Measurements from ENCODE around the gene HSDL2. TPM values are rescaled to one million over a fixed set of nuclear protein-coding genes. Genes with fewer than 3 reads are reported as not detected.
"Not testable (repeated sequence)": the region's sequence is repeated elsewhere in the genome, so short reads cannot be mapped to it uniquely, and the experiment has no call there.

Gene HSDL2
- total and polyA plus RNA-seq, 11 donors = 54.0 to 241 (median 147) TPM

GRCh38 chr9:112393146-112393545 is 13.2 kb downstream of the HSDL2 start:
- H3K4me1 ChIP-seq; H3K9me3 ChIP-seq; intact Hi-C loops (cut with DNase I); H3K27me3 ChIP-seq; H3K27ac ChIP-seq; H3K4me3 ChIP-seq; DNase-seq; ATAC-seq: not testable (repeated sequence)
- WGBS, 4 donors = 84 to 95% (median 94%) methylated on average over 5 of the region's 5 CpGs
- peaks cover 0 to 23% (median 0%) of the 10 kb centered on the region in 9 donors for H3K36me3 ChIP-seq

- ATAC-seq = no peak
- Histone ChIP-seq H3K27me3 (no peaks in the 10 kb centered on the region), H3K4me1 (peaks cover 0 to 3% (median 0%) of the 10 kb centered on the region in 12 donors), H3K9me3 (peaks cover 0 to 13% (median 0%) of the 10 kb centered on the region in 12 donors), H3K36me3 (peaks cover 0 to 19% (median 0%) of the 10 kb centered on the region in 9 donors), H3K27ac (no peak overlapping the region), H3K4me3 (no peak overlapping the region)
- 90 to 95% (median 94%) methylated on average over 6 of the region's 6 CpGs for WGBS, 4 donors
- intact Hi-C loops (cut with DNase I) = no loop called here
- TF ChIP-seq POLR2A (IDR thresholded peaks at IDR 0.05) (no peak), CTCF (IDR thresholded peaks at IDR 0.05) (no peak)
- no peak for DNase-seq
Measured at GRCh38 chr9:112396416-112396815, 16.5 kb downstream of the HSDL2 start.

- no peak for TF ChIP-seq POLR2A (IDR thresholded peaks at IDR 0.05)
- no peak for TF ChIP-seq CTCF (IDR thresholded peaks at IDR 0.05)
- intact Hi-C loops (cut with DNase I) = no loop called here
- Histone ChIP-seq H3K4me3 (no peak overlapping the region), H3K36me3 (peaks cover 0 to 18% (median 0%) of the 10 kb centered on the region in 9 donors), H3K9me3 (peaks cover 0 to 13% (median 0%) of the 10 kb centered on the region in 12 donors), H3K27me3 (no peaks in the 10 kb centered on the region), H3K4me1 (no peaks in the 10 kb centered on the region), H3K27ac (no peak overlapping the region)
- ATAC-seq (no peak), DNase-seq (no peak)
- WGBS, 4 donors = 95 to 99% (median 97%) methylated on average over 9 of the region's 9 CpGs
Measured at GRCh38 chr9:112396872-112397271, 17.0 kb downstream of the HSDL2 start.

- peaks cover 0 to 7% (median 0%) of the 10 kb centered on the region in 12 donors for H3K4me1 ChIP-seq
- H3K9me3 ChIP-seq = peaks cover 0 to 13% (median 0%) of the 10 kb centered on the region in 12 donors
- DNase-seq = no peak
- no peak for TF ChIP-seq POLR2A (IDR thresholded peaks at IDR 0.05)
- no peak for TF ChIP-seq CTCF (IDR thresholded peaks at IDR 0.05)
- ATAC-seq = no peak
- WGBS, 4 donors = 85 to 95% (median 93%) methylated on average over 6 of the region's 6 CpGs
- no peaks in the 10 kb centered on the region for H3K27me3 ChIP-seq
- no peak overlapping the region for H3K27ac ChIP-seq
- peaks cover 0 to 26% (median 9%) of the 10 kb centered on the region in 9 donors for H3K36me3 ChIP-seq
- intact Hi-C loops (cut with DNase I) = no loop called here
- H3K4me3 ChIP-seq = no peak overlapping the region
Measured at GRCh38 chr9:112401175-112401815, 21.4 kb downstream of the HSDL2 start.

Measured in heart left ventricle (tissue), 16 donors.